HG02852 (cell line): ENCODE results near the gene SDR39U1.

Experiments
- ATAC-seq: cut with Tn5 transposase; IDR thresholded peaks from one replicate; pipeline ENCODE4 v1.9.1; 2021; ENCODE audit warnings: mild to moderate bottlenecking, moderate library complexity; ENCODE audit not compliant: unreplicated experiment

SDR39U1 gene

GRCh38 chr14:24392325-24393091, 50.1 kb downstream of the SDR39U1 start:
- ATAC-seq = no peak

DNA sequence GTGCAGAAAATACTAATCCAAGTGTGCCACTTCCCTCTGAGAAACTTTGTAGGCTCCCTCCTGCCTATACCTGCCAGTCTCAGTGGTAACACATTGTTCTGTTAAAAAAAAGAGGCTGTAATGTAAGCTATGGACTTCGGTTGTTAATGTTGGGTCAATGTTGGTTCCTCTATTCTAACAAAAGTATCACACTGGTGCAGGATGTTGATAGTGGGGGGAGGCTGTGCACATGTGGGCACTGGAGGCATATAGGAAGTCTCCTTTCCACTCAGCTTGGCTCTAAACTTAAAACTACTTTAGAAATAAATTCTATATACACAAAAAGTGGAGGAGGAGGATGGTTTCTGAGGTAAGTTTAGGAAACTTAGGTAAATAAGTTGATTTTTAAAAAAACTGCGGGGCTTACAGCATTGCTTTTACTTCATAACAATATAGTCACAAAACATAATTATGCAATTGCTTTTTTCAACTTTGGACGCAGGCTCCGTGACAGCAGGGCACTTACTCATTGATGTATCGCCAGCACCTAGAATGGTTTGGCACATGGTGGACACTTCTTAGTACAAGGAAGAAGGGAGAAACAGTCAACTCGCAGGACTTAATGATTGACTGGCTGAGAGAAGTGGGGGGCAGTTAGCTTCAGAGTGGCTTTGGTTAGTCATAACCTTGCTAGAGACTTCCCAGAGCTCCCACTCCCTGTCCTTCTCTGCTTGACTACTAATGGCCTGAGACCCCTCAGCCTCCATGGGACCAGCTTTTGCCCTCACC, 51.7 kb downstream of the SDR39U1 start:
- ATAC-seq = no peak
